Endodermal cell (in vitro differentiated cells): Measurements from ENCODE around the gene CHL1. TPM values are rescaled to one million over a fixed set of nuclear protein-coding genes. Genes with fewer than 3 reads are reported as not detected.

Experiments used
- DNase-seq: peaks from one replicate; pipeline ENCODE4 v3.0.0-alpha.2; 2017
- H3K27ac ChIP-seq: 2 replicates; pipeline ENCODE4 v1.5.1; 2013; ENCODE audit warnings: mild to moderate bottlenecking, low read depth, low read length, moderate library complexity
- H3K27me3 ChIP-seq: 2 replicates; pipeline ENCODE4 v1.6.1; 2013; ENCODE audit warnings: mild to moderate bottlenecking, low read length, moderate library complexity; ENCODE audit not compliant: insufficient read depth, control insufficient read depth, poor library complexity, severe bottlenecking
- H3K36me3 ChIP-seq: 2 replicates; pipeline ENCODE4 v1.7.0; 2013; ENCODE audit warnings: mild to moderate bottlenecking, low read length, moderate library complexity; ENCODE audit not compliant: control insufficient read depth, insufficient read depth
- H3K4me1 ChIP-seq: one replicate; pipeline ENCODE4 v1.7.0; 2013; ENCODE audit warnings: low read length; ENCODE audit not compliant: control insufficient read depth, insufficient read depth
- H3K4me3 ChIP-seq: 2 replicates; pipeline ENCODE4 v1.5.1; 2013; ENCODE audit warnings: mild to moderate bottlenecking, low read length, moderate library complexity
- H3K9ac ChIP-seq: 2 replicates; pipeline ENCODE4 v1.6.1; 2013; ENCODE audit warnings: mild to moderate bottlenecking, low read length, moderate library complexity; ENCODE audit not compliant: poor library complexity, severe bottlenecking; ENCODE audit errors: extremely low read depth
- H3K9me3 ChIP-seq: 2 replicates; pipeline ENCODE4 v1.6.1; 2013; ENCODE audit warnings: mild to moderate bottlenecking, low read length, moderate library complexity; ENCODE audit not compliant: control insufficient read depth
- H3K27ac Mint-ChIP-seq: 2 replicates; pipeline ENCODE4 v1.8.0; 2020; ENCODE audit warnings: mixed read lengths
- H3K27me3 Mint-ChIP-seq: 2 replicates; pipeline ENCODE4 v1.8.0; 2021; ENCODE audit warnings: mild to moderate bottlenecking, mixed read lengths; ENCODE audit not compliant: insufficient read depth
- H3K36me3 Mint-ChIP-seq: 2 replicates; pipeline ENCODE4 v1.8.0; 2020; ENCODE audit warnings: low read depth, mixed read lengths
- H3K4me1 Mint-ChIP-seq: 2 replicates; pipeline ENCODE4 v1.8.0; 2020; ENCODE audit warnings: mixed read lengths
- H3K4me3 Mint-ChIP-seq: 2 replicates; pipeline ENCODE4 v1.8.0; 2020; ENCODE audit warnings: mild to moderate bottlenecking, moderate library complexity, mixed read lengths
- H3K9me3 Mint-ChIP-seq: 2 replicates; pipeline ENCODE4 v1.8.0; 2020; ENCODE audit warnings: mild to moderate bottlenecking, mixed read lengths
- CTCF ChIP-seq: fragments of 200-600 bp; sonication (generic); conservative IDR thresholded peaks from 2 replicates; pipeline ENCODE4 v1.5.0; 2021; ENCODE audit warnings: antibody characterized with exemption, mild to moderate bottlenecking
- WGBS, 2 experiments: methylation state at CpG; one replicate each; pipeline versions ENCODE4 v1.1.5 to v1.1.7; 2013; ENCODE audit warnings: missing lambda C conversion rate in 2 of 2, mixed read lengths in 1 of 2; ENCODE audit not compliant: insufficient coverage in 1 of 2, insufficient read length in 1 of 2; 5-methylcytosine and 5-hydroxymethylcytosine counted together
- total RNA-seq, 2 donors: library from RNA; stranded (reverse); fragmentation: NEBNext Ultra II Directional in 1 of 2; extraction: Animal tissue kit (Norgen Biotek cat#: 25700) in 1 of 2; gene quantifications; 2 replicates in 1 of 2; 3 replicates in 1 of 2; pipeline ENCODE4 v1.2.1, GENCODE V29; 2021

CHL1 gene
- total RNA-seq, 2 donors from 2014 or later = 2.2 to 2.8 TPM

GRCh38 chr3:194421-194820 is 2.1 kb upstream of the CHL1 start:
- H3K9me3 Mint-ChIP-seq = peaks cover 3% of the 10 kb centered on the region
- WGBS, 2 experiments = 67 to 78% methylated on average over 1 to 3 of the region's 3 CpGs
- H3K4me1 Mint-ChIP-seq = no peaks in the 10 kb centered on the region
- no peak overlapping the region for H3K4me3 Mint-ChIP-seq
- H3K27ac Mint-ChIP-seq = no peak overlapping the region
- H3K4me1 ChIP-seq = no peaks in the 10 kb centered on the region
- peaks cover 79% of the 10 kb centered on the region for H3K9me3 ChIP-seq
- H3K9ac ChIP-seq = no peak overlapping the region
- H3K27ac ChIP-seq = no peak overlapping the region
- DNase-seq = peak; percentile 81
- TF ChIP-seq CTCF = no peak
- H3K36me3 ChIP-seq = no peaks in the 10 kb centered on the region
- H3K27me3 Mint-ChIP-seq = peaks cover 60% of the 10 kb centered on the region
- no peaks in the 10 kb centered on the region for H3K36me3 Mint-ChIP-seq
- no peaks in the 10 kb centered on the region for H3K27me3 ChIP-seq
- no peak overlapping the region for H3K4me3 ChIP-seq

GRCh38 chr3:195666-196065 is 897 bp upstream of the CHL1 start:
- H3K36me3 Mint-ChIP-seq = no peaks in the 10 kb centered on the region
- Histone ChIP-seq H3K4me1 (no peaks in the 10 kb centered on the region), H3K9me3 (peaks cover 73% of the 10 kb centered on the region), H3K4me3 (peak overlapping the region; percentile 60), H3K27me3 (no peaks in the 10 kb centered on the region), H3K9ac (no peak overlapping the region), H3K27ac (no peak overlapping the region), H3K36me3 (no peaks in the 10 kb centered on the region)
- WGBS, 2 experiments = 70 to 76% methylated on average over 3 to 6 of the region's 6 CpGs
- DNase-seq = peak; percentile 51
- peaks cover 72% of the 10 kb centered on the region for H3K27me3 Mint-ChIP-seq
- peak; percentile 41 for TF ChIP-seq CTCF
- H3K4me3 Mint-ChIP-seq = no peak overlapping the region
- H3K9me3 Mint-ChIP-seq = peaks cover 3% of the 10 kb centered on the region
- no peak overlapping the region for H3K27ac Mint-ChIP-seq
- no peaks in the 10 kb centered on the region for H3K4me1 Mint-ChIP-seq

GRCh38 chr3:197149-197827 is 725 bp downstream of the CHL1 start:
- Histone ChIP-seq H3K4me3 (no peak overlapping the region), H3K9me3 (peaks cover 73% of the 10 kb centered on the region), H3K4me1 (no peaks in the 10 kb centered on the region), H3K9ac (no peak overlapping the region), H3K27ac (no peak overlapping the region), H3K36me3 (no peaks in the 10 kb centered on the region), H3K27me3 (no peaks in the 10 kb centered on the region)
- Mint-ChIP-seq H3K9me3 (peaks cover 2% of the 10 kb centered on the region), H3K36me3 (no peaks in the 10 kb centered on the region), H3K4me3 (peak overlapping the region; percentile 58), H3K27ac (no peak overlapping the region), H3K27me3 (peaks cover 82% of the 10 kb centered on the region), H3K4me1 (no peaks in the 10 kb centered on the region)
- peak; percentile 64 for DNase-seq
- 65 to 71% methylated on average over 11 to 56 of the region's 56 CpGs for WGBS, 2 experiments
- TF ChIP-seq CTCF = no peak
